Measurements from ENCODE around the gene NAALADL1. TPM values are rescaled to one million over a fixed set of nuclear protein-coding genes. Genes with fewer than 3 reads are reported as not detected.

NAALADL1 gene
- total RNA-seq, 1 experiment from 2014 or later: not detected

GRCh38 chr11:65078151-65078550, 19.8 kb upstream of the NAALADL1 start:
- DNase-seq (ENCODE audit: low read depth, low spot score) (peak; percentile 29), ATAC-seq (peak; percentile 88)
- Histone ChIP-seq H3K9ac (ENCODE audit: low read length) (peak overlapping the region; percentile 15; the same call in 1 of the 2 replicates), H3K79me2 (ENCODE audit: insufficient read depth, low read length) (peaks cover 65% of the 10 kb centered on the region), H3K9me2 (ENCODE audit: insufficient read depth) (no peaks in the 10 kb centered on the region), H4K20me1 (ENCODE audit: insufficient read depth) (no peaks in the 10 kb centered on the region), H2AFZ (ENCODE audit: low read depth, low read length, poor library complexity, severe bottlenecking) (no peak overlapping the region), H3K27ac (ENCODE audit: low read depth, low read length) (peak overlapping the region; percentile 39), H3K4me3 (replicated peaks in 1 of 2; ENCODE audit: low read depth in 1 of 2, low read length in 2 of 2) (no peak overlapping the region), H3K27me3 (ENCODE audit: insufficient read depth, low read length) (no peaks in the 10 kb centered on the region), H3K4me1 (ENCODE audit: control insufficient read depth in 1 of 2, insufficient read depth in 2 of 2, low read length in 2 of 2) (peaks cover 5 to 24% of the 10 kb centered on the region in 2 experiments; a peak in 3 of 4 replicates), H3K4me2 (ENCODE audit: low read length) (peak overlapping the region; percentile 31; the same call in 1 of the 2 replicates), H3K9me3 (ENCODE audit: control insufficient read depth in 1 of 2, insufficient read depth in 1 of 2, low read depth in 1 of 2, low read length in 2 of 2) (no peaks in the 10 kb centered on the region), H3K36me3 (ENCODE audit: control insufficient read depth in 1 of 2, insufficient read depth in 2 of 2, low read length in 2 of 2) (peaks cover 14 to 49% of the 10 kb centered on the region in 2 experiments; a peak in 2 of 4 replicates)
- intact Hi-C loops (cut with micrococcal nuclease): loop anchor here (5.0 kb wide), 1 partner anchor 66 kb away; the partner anchor contains the start of gene ARL2
- POLR2A ChIA-PET: interaction anchor here (0.8 kb wide), 1 partner anchor 34 kb away, joined by 3 read pairs; the partner anchor contains the start of gene TM7SF2
- CTCF ChIA-PET: no interaction called here
- RAD21 ChIA-PET (ENCODE audit: low non-redundant PET in 1 of 2, low total read pairs in 2 of 2, uncharacterized antibody in 2 of 2, unreplicated experiment in 2 of 2): no interaction called here
- BruUV-seq (replicated peaks): no TSS peak
- TF ChIP-seq CEBPB (IDR thresholded peaks at IDR 0.05; ENCODE audit: low read depth) (no peak), CTCF (IDR thresholded peaks at IDR 0.05 in 2 of 3, conservative IDR thresholded peaks at IDR 0.05 in 1 of 3; ENCODE audit: borderline replicate concordance in 1 of 3, insufficient read depth in 1 of 3, low read depth in 2 of 3, low read length in 2 of 3) (peak; percentile 52 to 83 (median 78); a peak in 5 of 6 replicates), RAD21 (IDR thresholded peaks at IDR 0.05; ENCODE audit: low read depth) (peak; percentile 59)

- no peak overlapping the region for H2AFZ ChIP-seq (ENCODE audit: low read depth, low read length, poor library complexity, severe bottlenecking)
- no peak for DNase-seq (ENCODE audit: low read depth, low spot score)
- RAD21 ChIA-PET (ENCODE audit: low non-redundant PET in 1 of 2, low total read pairs in 2 of 2, uncharacterized antibody in 2 of 2, unreplicated experiment in 2 of 2): no interaction called here
- H3K9me2 ChIP-seq (ENCODE audit: insufficient read depth): no peaks in the 10 kb centered on the region
- H3K79me2 ChIP-seq (ENCODE audit: insufficient read depth, low read length): peaks cover 58% of the 10 kb centered on the region
- ATAC-seq: peak; percentile 19; the same call in 1 of the 2 replicates
- no peak overlapping the region; the same call in 1 of the 2 replicates for H3K27ac ChIP-seq (ENCODE audit: low read depth, low read length)
- no peaks in the 10 kb centered on the region for H3K27me3 ChIP-seq (ENCODE audit: insufficient read depth, low read length)
- H3K9me3 ChIP-seq (ENCODE audit: control insufficient read depth in 1 of 2, insufficient read depth in 1 of 2, low read depth in 1 of 2, low read length in 2 of 2): no peaks in the 10 kb centered on the region
- no TSS peak for BruUV-seq (replicated peaks)
- H3K4me2 ChIP-seq (ENCODE audit: low read length): no peak overlapping the region
- peaks cover 0 to 18% of the 10 kb centered on the region in 2 experiments; a peak in 3 of 4 replicates for H3K4me1 ChIP-seq (ENCODE audit: control insufficient read depth in 1 of 2, insufficient read depth in 2 of 2, low read length in 2 of 2)
- peaks cover 14 to 49% of the 10 kb centered on the region in 2 experiments; a peak in 2 of 4 replicates for H3K36me3 ChIP-seq (ENCODE audit: control insufficient read depth in 1 of 2, insufficient read depth in 2 of 2, low read length in 2 of 2)
- no peak overlapping the region for H3K9ac ChIP-seq (ENCODE audit: low read length)
- POLR2A ChIA-PET: no interaction called here
- H3K4me3 ChIP-seq (replicated peaks in 1 of 2; ENCODE audit: low read depth in 1 of 2, low read length in 2 of 2): no peak overlapping the region
- CTCF ChIA-PET: no interaction called here
- H4K20me1 ChIP-seq (ENCODE audit: insufficient read depth): no peaks in the 10 kb centered on the region
- TF ChIP-seq SIN3A (IDR thresholded peaks at IDR 0.05; ENCODE audit: low read depth) (no peak), SP1 (IDR thresholded peaks at IDR 0.05; ENCODE audit: low read depth) (no peak), ELF1 (IDR thresholded peaks at IDR 0.05; ENCODE audit: borderline replicate concordance, low read depth) (no peak)
- intact Hi-C loops (cut with micrococcal nuclease): loop anchor here (5.0 kb wide), 1 partner anchor 65 kb away; the partner anchor contains the start of gene ARL2
These were observed 19.1 kb upstream of the NAALADL1 start for GRCh38 chr11:65077451-65077850.
